NCI-H345 treated with DMSO at 0.1 percent for 48 hours (cell line): ENCODE measurements around the gene PLD5.

ENCODE experiments used
- DNase-seq: peaks from one replicate; lab custom pipeline; 2025; ENCODE audit not compliant: unreplicated experiment; lab: John Stamatoyannopoulos, UW

Gene PLD5

GRCh38 chr1:242524571-242525359, at the start of gene PLD5:
PLD5 (minus strand) TSS chr1:242524697.
- DNase-seq = peak; percentile 34

- DNase-seq = no peak
Observed at GRCh38 chr1:242569867-242570266, 45.4 kb upstream of the PLD5 start.

GRCh38 chr1:242568666-242569065, 44.2 kb upstream of the PLD5 start:
- no peak for DNase-seq

GRCh38 chr1:242567596-242567995, 43.1 kb upstream of the PLD5 start:
- DNase-seq = no peak

GRCh38 chr1:242556759-242557158, 32.3 kb upstream of the PLD5 start:
- DNase-seq = no peak

- DNase-seq = no peak
Observed at GRCh38 chr1:242556276-242556675, 31.8 kb upstream of the PLD5 start.

- DNase-seq = no peak
Observed at GRCh38 chr1:242554577-242554976, 30.1 kb upstream of the PLD5 start.

GRCh38 chr1:242546849-242547729, 22.6 kb upstream of the PLD5 start:
- DNase-seq = no peak

GRCh38 chr1:242546441-242546840, 21.9 kb upstream of the PLD5 start:
- DNase-seq = no peak

- DNase-seq = no peak
Observed at GRCh38 chr1:242544071-242544470, 19.6 kb upstream of the PLD5 start.

- DNase-seq = no peak
Observed at GRCh38 chr1:242542271-242542670, 17.8 kb upstream of the PLD5 start.

GRCh38 chr1:242535986-242536385, 11.5 kb upstream of the PLD5 start:
- DNase-seq = no peak

GRCh38 chr1:242534753-242535152, 10.3 kb upstream of the PLD5 start:
- DNase-seq = no peak

- no peak for DNase-seq
Observed at GRCh38 chr1:242530761-242531160, 6.3 kb upstream of the PLD5 start.

- DNase-seq = no peak
Observed at GRCh38 chr1:242525769-242526168, 1.3 kb upstream of the PLD5 start.

GRCh38 chr1:242525360-242525722, 844 bp upstream of the PLD5 start:
- DNase-seq = peak; percentile 45

- peak; percentile 57 for DNase-seq
Observed at GRCh38 chr1:242523719-242524570, 552 bp downstream of the PLD5 start.

- no peak for DNase-seq
Observed at GRCh38 chr1:242522996-242523718, 1.3 kb downstream of the PLD5 start.

GRCh38 chr1:242522304-242522945, 2.1 kb downstream of the PLD5 start:
- DNase-seq = no peak

- no peak for DNase-seq
Observed at GRCh38 chr1:242515555-242515954, 8.9 kb downstream of the PLD5 start.
